Ectodermal cell (in vitro differentiated cells): ENCODE data around the gene ARHGEF40.

Experiments used
- H3K27ac ChIP-seq: 2 replicates; pipeline ENCODE4 v1.7.0; 2013; ENCODE audit warnings: mild to moderate bottlenecking, low read depth, low read length; ENCODE audit not compliant: insufficient read depth, poor library complexity, severe bottlenecking
- H3K27me3 ChIP-seq: 2 replicates; pipeline ENCODE4 v1.7.0; 2013; ENCODE audit warnings: mild to moderate bottlenecking, low read length; ENCODE audit not compliant: insufficient read depth, control insufficient read depth, poor library complexity, severe bottlenecking
- H3K36me3 ChIP-seq: one replicate; pipeline ENCODE4 v1.7.0; 2013; ENCODE audit warnings: low read length; ENCODE audit not compliant: control insufficient read depth, insufficient read depth
- H3K4me1 ChIP-seq: one replicate; pipeline ENCODE4 v1.7.0; 2013; ENCODE audit warnings: low read length; ENCODE audit not compliant: control insufficient read depth, insufficient read depth
- H3K4me3 ChIP-seq: 2 replicates; pipeline ENCODE4 v1.7.0; 2013; ENCODE audit warnings: low read depth, low read length, control low read depth; ENCODE audit not compliant: insufficient read depth
- H3K9me3 ChIP-seq: 2 replicates; pipeline ENCODE4 v1.7.0; 2013; ENCODE audit warnings: mild to moderate bottlenecking, low read length, moderate library complexity; ENCODE audit not compliant: control insufficient read depth
- WGBS, 2 experiments: methylation state at CpG; one replicate each; pipeline ENCODE4 v1.1.7; 2013; ENCODE audit warnings: missing lambda C conversion rate in 2 of 2; 5-methylcytosine and 5-hydroxymethylcytosine counted together

The ARHGEF40 gene

DNA sequence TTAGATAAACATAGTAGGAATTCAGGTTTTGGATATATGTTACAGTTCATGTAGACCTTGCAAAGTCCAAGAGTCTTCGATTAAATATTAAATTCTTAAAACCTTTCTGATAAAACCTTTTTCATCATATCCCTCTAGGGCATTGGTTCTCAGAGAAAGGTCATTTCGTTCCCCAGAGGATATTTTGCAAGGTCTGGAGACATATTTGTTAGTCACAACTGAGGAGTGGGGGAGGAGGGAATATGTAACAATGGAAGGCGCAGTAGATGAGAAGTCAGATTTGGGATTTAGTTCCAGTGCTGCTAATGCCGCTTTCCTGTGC, 36.0 kb downstream of the ARHGEF40 start:
- H3K36me3 ChIP-seq: no peaks in the 10 kb centered on the region
- no peak overlapping the region for H3K4me3 ChIP-seq
- H3K27me3 ChIP-seq: no peaks in the 10 kb centered on the region
- H3K4me1 ChIP-seq: peaks cover 29% of the 10 kb centered on the region
- 79 to 82% methylated on average over 4 of the region's 4 CpGs for WGBS, 2 experiments
- no peak overlapping the region for H3K27ac ChIP-seq
- no peaks in the 10 kb centered on the region for H3K9me3 ChIP-seq

DNA sequence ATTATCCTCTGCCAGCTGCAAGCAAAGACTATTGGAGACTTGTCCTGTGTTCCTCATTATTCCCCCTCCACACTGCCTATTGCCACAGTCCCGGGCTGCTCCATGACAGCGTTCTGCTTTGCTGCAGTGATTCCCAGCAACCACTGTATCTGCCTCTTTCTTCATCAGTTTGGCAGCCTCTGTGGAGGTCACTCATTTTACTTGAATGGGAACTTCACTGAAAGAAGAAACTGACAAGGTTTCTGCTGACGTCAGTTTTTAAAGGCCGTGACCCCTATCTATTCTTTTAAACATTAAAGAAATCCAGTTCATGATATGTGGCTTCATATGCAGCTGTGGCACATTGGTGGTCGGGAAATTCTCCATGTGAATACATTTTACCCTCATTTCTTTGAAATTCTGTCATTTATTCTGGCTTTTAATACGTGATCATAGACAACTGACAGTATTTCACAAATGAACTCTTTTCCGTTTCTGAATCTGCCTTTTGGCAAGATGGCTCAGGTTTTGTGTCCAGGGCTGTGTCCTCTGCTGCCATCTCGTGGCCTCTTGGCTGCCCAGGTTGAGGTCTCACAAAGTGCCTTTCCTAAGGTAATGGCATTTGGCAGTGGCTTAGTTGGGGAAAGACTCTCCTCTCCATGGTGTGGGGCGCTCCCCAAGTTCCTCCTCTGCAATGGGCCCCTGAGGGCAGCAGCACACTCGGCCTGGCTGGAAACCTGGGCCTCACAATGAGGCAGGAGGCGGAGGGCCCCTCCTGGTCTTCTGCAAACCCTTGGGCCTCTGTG, 36.6 kb downstream of the ARHGEF40 start:
- H3K27ac ChIP-seq: no peak overlapping the region
- H3K4me1 ChIP-seq: peaks cover 29% of the 10 kb centered on the region
- no peaks in the 10 kb centered on the region for H3K9me3 ChIP-seq
- no peaks in the 10 kb centered on the region for H3K27me3 ChIP-seq
- WGBS, 2 experiments: 31 to 33% methylated on average over 11 of the region's 11 CpGs
- H3K36me3 ChIP-seq: no peaks in the 10 kb centered on the region
- H3K4me3 ChIP-seq: no peak overlapping the region

DNA sequence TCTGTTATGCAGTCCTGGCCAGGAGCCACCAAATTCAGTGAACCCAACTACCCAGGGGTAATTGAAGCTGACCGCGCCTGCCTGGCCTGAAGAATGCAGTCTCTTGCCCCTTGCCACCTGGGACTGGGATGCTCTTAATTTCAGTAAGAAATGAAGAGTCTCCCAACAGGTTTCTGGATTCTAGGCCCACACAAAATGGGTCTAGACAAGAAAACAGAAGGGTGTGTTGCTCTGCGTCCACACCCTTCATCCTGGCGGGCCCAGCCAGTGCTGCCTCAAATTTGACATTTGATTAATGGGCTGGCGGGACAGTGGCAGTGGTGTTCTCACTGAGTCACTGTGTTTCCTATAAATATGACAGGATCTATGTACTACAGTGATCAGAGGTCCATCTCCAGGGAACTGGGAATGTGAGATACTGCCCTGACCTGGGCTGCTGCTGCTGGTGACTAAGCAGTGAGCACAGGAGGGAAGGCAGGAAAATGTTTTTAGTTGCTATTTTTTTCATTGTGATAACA, 37.2 kb downstream of the ARHGEF40 start:
- peaks cover 26% of the 10 kb centered on the region for H3K4me1 ChIP-seq
- H3K4me3 ChIP-seq: no peak overlapping the region
- 85 to 86% methylated on average over 5 of the region's 5 CpGs for WGBS, 2 experiments

GRCh38 chr14:21108791-21109190, 38.7 kb downstream of the ARHGEF40 start:
- H3K27me3 ChIP-seq: no peaks in the 10 kb centered on the region
- no peak overlapping the region for H3K4me3 ChIP-seq
- H3K4me1 ChIP-seq: peaks cover 16% of the 10 kb centered on the region
- H3K9me3 ChIP-seq: no peaks in the 10 kb centered on the region
- 92 to 95% methylated on average over 4 of the region's 4 CpGs for WGBS, 2 experiments
- no peaks in the 10 kb centered on the region for H3K36me3 ChIP-seq
- no peak overlapping the region for H3K27ac ChIP-seq

More for the DNA sequence above, 37.2 kb downstream of the ARHGEF40 start:
- Histone ChIP-seq H3K27me3 (no peaks in the 10 kb centered on the region), H3K27ac (no peak overlapping the region), H3K36me3 (no peaks in the 10 kb centered on the region), H3K9me3 (no peaks in the 10 kb centered on the region)

GRCh38 chr14:21109377-21110138, 39.5 kb downstream of the ARHGEF40 start:
- Histone ChIP-seq H3K36me3 (no peaks in the 10 kb centered on the region), H3K4me3 (no peak overlapping the region), H3K4me1 (peaks cover 15% of the 10 kb centered on the region), H3K27ac (no peak overlapping the region), H3K9me3 (no peaks in the 10 kb centered on the region), H3K27me3 (no peaks in the 10 kb centered on the region)
- 88 to 94% methylated on average over 4 to 6 of the region's 6 CpGs for WGBS, 2 experiments

- Histone ChIP-seq H3K27ac (no peak overlapping the region), H3K27me3 (no peaks in the 10 kb centered on the region), H3K4me3 (no peak overlapping the region), H3K9me3 (no peaks in the 10 kb centered on the region), H3K36me3 (no peaks in the 10 kb centered on the region), H3K4me1 (no peaks in the 10 kb centered on the region)
- WGBS, 2 experiments: 92 to 98% methylated on average over 3 to 4 of the region's 4 CpGs
These were observed 42.2 kb downstream of the ARHGEF40 start for GRCh38 chr14:21112255-21112654.

DNA sequence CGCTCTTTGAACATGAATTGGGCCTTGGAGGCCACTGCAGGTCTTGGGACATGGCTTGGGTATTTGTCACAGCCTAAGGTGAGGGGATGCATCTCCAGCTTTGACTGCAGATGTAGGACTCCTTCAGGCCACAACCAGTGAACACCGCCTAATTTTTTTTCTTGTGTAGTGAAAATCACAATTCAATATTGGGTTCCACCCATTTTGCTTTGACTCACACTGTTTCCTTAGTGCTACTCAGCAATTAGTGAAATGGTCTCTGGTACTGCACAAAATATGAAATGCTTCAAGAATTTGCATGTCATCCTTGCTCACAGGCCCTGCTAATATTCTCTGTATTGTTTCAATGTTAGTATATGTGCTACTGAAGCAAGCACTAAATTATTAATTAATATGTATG, 43.3 kb downstream of the ARHGEF40 start:
- Histone ChIP-seq H3K36me3 (no peaks in the 10 kb centered on the region), H3K4me3 (no peak overlapping the region), H3K9me3 (no peaks in the 10 kb centered on the region), H3K27ac (no peak overlapping the region), H3K27me3 (no peaks in the 10 kb centered on the region), H3K4me1 (no peaks in the 10 kb centered on the region)
- 90 to 96% methylated on average over 2 of the region's 2 CpGs for WGBS, 2 experiments

DNA sequence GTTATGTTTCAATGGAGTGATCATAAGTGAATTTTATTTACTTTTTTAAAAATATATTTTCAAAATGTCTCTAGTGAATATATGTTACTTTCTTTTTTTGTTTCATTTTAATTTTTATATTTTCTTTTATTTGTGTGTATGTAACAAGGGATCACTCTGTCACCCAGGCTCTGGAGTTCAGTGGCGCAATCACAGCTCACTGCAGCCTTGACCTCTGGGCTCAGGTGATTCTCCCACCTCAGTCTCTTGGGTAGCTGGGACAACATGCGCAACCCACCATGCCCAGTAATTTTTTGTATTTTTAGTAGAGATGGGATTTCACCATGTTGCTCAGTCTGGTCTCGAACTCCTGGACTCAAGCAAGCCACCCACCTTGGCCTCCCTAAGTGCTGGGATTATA, 48.8 kb downstream of the ARHGEF40 start:
- Histone ChIP-seq H3K4me1 (no peaks in the 10 kb centered on the region), H3K36me3 (no peaks in the 10 kb centered on the region), H3K4me3 (no peak overlapping the region), H3K27ac (no peak overlapping the region), H3K9me3 (no peaks in the 10 kb centered on the region), H3K27me3 (no peaks in the 10 kb centered on the region)
- 96 to 98% methylated on average over 3 of the region's 3 CpGs for WGBS, 2 experiments

DNA sequence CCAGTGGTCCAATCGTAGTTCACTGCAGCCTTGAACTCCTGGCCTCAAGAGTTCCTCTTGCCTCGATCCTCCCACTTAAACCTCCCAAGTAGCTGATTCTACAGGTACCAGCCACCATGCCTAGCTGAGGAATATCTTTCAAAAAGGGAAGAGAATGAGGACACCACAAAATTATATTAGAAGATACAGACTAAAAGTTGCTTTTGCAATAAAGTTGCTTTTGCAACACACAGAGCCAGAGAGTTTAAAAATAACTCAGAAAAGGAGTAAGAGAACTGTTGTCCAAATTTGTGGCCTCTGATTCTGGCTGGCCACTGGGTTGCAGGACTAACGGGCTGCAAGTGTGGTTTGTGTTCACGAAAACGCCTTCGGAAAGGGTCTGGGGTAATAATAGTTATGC, 50.6 kb downstream of the ARHGEF40 start:
- Histone ChIP-seq H3K4me1 (no peaks in the 10 kb centered on the region), H3K27ac (no peak overlapping the region), H3K36me3 (no peaks in the 10 kb centered on the region), H3K27me3 (no peaks in the 10 kb centered on the region), H3K9me3 (no peaks in the 10 kb centered on the region), H3K4me3 (no peak overlapping the region)
- WGBS, 2 experiments: 82 to 88% methylated on average over 4 of the region's 6 CpGs

DNA sequence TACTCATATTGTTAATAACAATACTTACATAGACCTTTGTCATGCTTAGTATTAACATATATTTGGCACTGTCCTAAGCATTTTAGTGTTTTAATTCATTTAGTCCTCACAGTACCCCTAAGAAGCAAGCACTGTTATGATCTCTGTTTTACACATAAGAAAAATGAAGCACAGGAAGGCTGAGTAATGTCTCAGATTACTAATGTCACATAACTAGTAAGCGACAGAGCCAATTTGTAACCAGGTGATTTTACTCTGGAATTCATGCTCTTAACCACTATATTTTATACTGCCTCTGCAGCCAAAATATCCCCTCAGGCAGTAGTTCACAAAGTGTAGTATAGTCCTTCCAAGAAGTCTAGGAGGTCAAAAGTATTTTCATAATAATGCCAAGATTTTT, 51.0 kb downstream of the ARHGEF40 start:
- Histone ChIP-seq H3K27ac (no peak overlapping the region), H3K36me3 (no peaks in the 10 kb centered on the region), H3K4me1 (no peaks in the 10 kb centered on the region), H3K27me3 (no peaks in the 10 kb centered on the region), H3K9me3 (no peaks in the 10 kb centered on the region), H3K4me3 (no peak overlapping the region)
- 94% methylated on average over 1 of the region's 1 CpG for WGBS, 2 experiments
